ENCODE data around the gene DNAJC10. TPM values are rescaled to one million over a fixed set of nuclear protein-coding genes. Genes with fewer than 3 reads are reported as not detected.
"Not testable (repeated sequence)": the region's sequence is repeated elsewhere in the genome, so short reads cannot be mapped to it uniquely, and the experiment has no call there.

The DNAJC10 gene
- total RNA-seq, 2 donors from 2014 or later: 63.6 to 67.7 TPM

- no peak for ATAC-seq
- Mint-ChIP-seq H3K4me3 (no peak overlapping the region), H3K4me1 (ENCODE audit: low read depth in 2 of 2) (peaks cover 5 to 6% of the 10 kb centered on the region in 2 donors), H3K36me3 (peaks cover 28% of the 10 kb centered on the region), H3K27me3 (no peaks in the 10 kb centered on the region), H3K27ac (no peak overlapping the region), H3K9me3 (no peaks in the 10 kb centered on the region)
- no peak for DNase-seq (ENCODE audit: low spot score)
Observed at GRCh38 chr2:182733572-182733971, 17.5 kb downstream of the DNAJC10 start.

GRCh38 chr2:182736856-182737255 is 20.8 kb downstream of the DNAJC10 start:
- H3K9me3 Mint-ChIP-seq: not testable (repeated sequence)
- peaks cover 23% of the 10 kb centered on the region for H3K36me3 Mint-ChIP-seq

GRCh38 chr2:182740701-182741100 is 24.6 kb downstream of the DNAJC10 start:
- no peak overlapping the region for H3K4me3 Mint-ChIP-seq
- peaks cover 33% of the 10 kb centered on the region for H3K36me3 Mint-ChIP-seq
- no peak for ATAC-seq
- no peaks in the 10 kb centered on the region for H3K9me3 Mint-ChIP-seq
- H3K4me1 Mint-ChIP-seq (ENCODE audit: low read depth in 2 of 2): no peaks in the 10 kb centered on the region
- no peak overlapping the region for H3K27ac Mint-ChIP-seq
- no peaks in the 10 kb centered on the region for H3K27me3 Mint-ChIP-seq
- DNase-seq (ENCODE audit: low spot score): no peak

More at GRCh38 chr2:182736856-182737255, 20.8 kb downstream of the DNAJC10 start:
- not testable (repeated sequence) for H3K4me3 Mint-ChIP-seq; DNase-seq (ENCODE audit: low spot score); H3K27me3 Mint-ChIP-seq; ATAC-seq; H3K4me1 Mint-ChIP-seq (ENCODE audit: low read depth in 2 of 2); H3K27ac Mint-ChIP-seq

- ATAC-seq (no peak), DNase-seq (ENCODE audit: low spot score) (no peak)
- no peaks in the 10 kb centered on the region for H3K27me3 Mint-ChIP-seq
- no peaks in the 10 kb centered on the region for H3K4me1 Mint-ChIP-seq (ENCODE audit: low read depth in 2 of 2)
- no peak overlapping the region for H3K27ac Mint-ChIP-seq
- H3K36me3 Mint-ChIP-seq: peaks cover 33% of the 10 kb centered on the region
- no peaks in the 10 kb centered on the region for H3K9me3 Mint-ChIP-seq
- H3K4me3 Mint-ChIP-seq: no peak overlapping the region
Observed at GRCh38 chr2:182741620-182742019, 25.6 kb downstream of the DNAJC10 start.

- Mint-ChIP-seq H3K36me3 (peaks cover 31% of the 10 kb centered on the region), H3K4me3 (no peak overlapping the region), H3K4me1 (ENCODE audit: low read depth in 2 of 2) (no peaks in the 10 kb centered on the region), H3K27ac (no peak overlapping the region), H3K9me3 (no peaks in the 10 kb centered on the region), H3K27me3 (no peaks in the 10 kb centered on the region)
- DNase-seq (ENCODE audit: low spot score): no peak
- no peak for ATAC-seq
Observed at GRCh38 chr2:182744490-182744889, 28.4 kb downstream of the DNAJC10 start.

GRCh38 chr2:182745061-182745460 is 29.0 kb downstream of the DNAJC10 start:
- H3K4me3 Mint-ChIP-seq: no peak overlapping the region
- ATAC-seq: no peak

GRCh38 chr2:182745894-182746293 is 29.8 kb downstream of the DNAJC10 start:
- not testable (repeated sequence) for H3K4me1 Mint-ChIP-seq (ENCODE audit: low read depth in 2 of 2); H3K27ac Mint-ChIP-seq; H3K9me3 Mint-ChIP-seq; DNase-seq (ENCODE audit: low spot score); ATAC-seq; H3K4me3 Mint-ChIP-seq; H3K27me3 Mint-ChIP-seq
- H3K36me3 Mint-ChIP-seq: peaks cover 44% of the 10 kb centered on the region

More at GRCh38 chr2:182745061-182745460, 29.0 kb downstream of the DNAJC10 start:
- Mint-ChIP-seq H3K36me3 (peaks cover 36% of the 10 kb centered on the region), H3K4me1 (ENCODE audit: low read depth in 2 of 2) (peaks cover 0 to under 1% of the 10 kb centered on the region in 2 donors), H3K9me3 (no peaks in the 10 kb centered on the region), H3K27me3 (no peaks in the 10 kb centered on the region), H3K27ac (no peak overlapping the region)
- DNase-seq (ENCODE audit: low spot score): no peak

GRCh38 chr2:182754231-182754630 is 38.2 kb downstream of the DNAJC10 start:
- H3K27ac Mint-ChIP-seq: no peak overlapping the region
- H3K27me3 Mint-ChIP-seq: no peaks in the 10 kb centered on the region
- peaks cover 0 to 3% of the 10 kb centered on the region in 2 donors for H3K4me1 Mint-ChIP-seq (ENCODE audit: low read depth in 2 of 2)
- H3K9me3 Mint-ChIP-seq: no peaks in the 10 kb centered on the region
- DNase-seq (ENCODE audit: low spot score) (no peak), ATAC-seq (no peak)
- H3K4me3 Mint-ChIP-seq: no peak overlapping the region
- H3K36me3 Mint-ChIP-seq: peaks cover 33% of the 10 kb centered on the region

- no peaks in the 10 kb centered on the region for H3K27me3 Mint-ChIP-seq
- no peaks in the 10 kb centered on the region for H3K9me3 Mint-ChIP-seq
- no peak for DNase-seq (ENCODE audit: low spot score)
- H3K4me3 Mint-ChIP-seq: no peak overlapping the region
- H3K27ac Mint-ChIP-seq: no peak overlapping the region
- peaks cover 36% of the 10 kb centered on the region for H3K36me3 Mint-ChIP-seq
- H3K4me1 Mint-ChIP-seq (ENCODE audit: low read depth in 2 of 2): peaks cover 0 to 7% of the 10 kb centered on the region in 2 donors
- no peak for ATAC-seq
Observed at GRCh38 chr2:182758379-182758778, 42.3 kb downstream of the DNAJC10 start.

GRCh38 chr2:182761903-182762302 is 45.8 kb downstream of the DNAJC10 start:
- H3K27me3 Mint-ChIP-seq: no peaks in the 10 kb centered on the region
- no peak overlapping the region for H3K27ac Mint-ChIP-seq
- H3K4me1 Mint-ChIP-seq (ENCODE audit: low read depth in 2 of 2): peaks cover 0 to 7% of the 10 kb centered on the region in 2 donors
- H3K36me3 Mint-ChIP-seq: peaks cover 39% of the 10 kb centered on the region
- ATAC-seq (no peak), DNase-seq (ENCODE audit: low spot score) (no peak)
- no peaks in the 10 kb centered on the region for H3K9me3 Mint-ChIP-seq
- no peak overlapping the region for H3K4me3 Mint-ChIP-seq

GRCh38 chr2:182763311-182763912 is 47.4 kb downstream of the DNAJC10 start:
- Mint-ChIP-seq H3K4me3 (no peak overlapping the region), H3K27ac (no peak overlapping the region), H3K36me3 (peaks cover 41% of the 10 kb centered on the region), H3K9me3 (no peaks in the 10 kb centered on the region), H3K27me3 (no peaks in the 10 kb centered on the region), H3K4me1 (ENCODE audit: low read depth in 2 of 2) (peaks cover 0 to 7% of the 10 kb centered on the region in 2 donors)
- no peak for DNase-seq (ENCODE audit: low spot score)
- ATAC-seq: no peak

GRCh38 chr2:182766626-182767025 is 50.6 kb downstream of the DNAJC10 start:
- Mint-ChIP-seq H3K4me1 (ENCODE audit: low read depth in 2 of 2) (peaks cover 0 to 8% of the 10 kb centered on the region in 2 donors), H3K27me3 (no peaks in the 10 kb centered on the region), H3K36me3 (peaks cover 50% of the 10 kb centered on the region), H3K9me3 (peaks cover 6% of the 10 kb centered on the region), H3K27ac (no peak overlapping the region), H3K4me3 (no peak overlapping the region)
- ATAC-seq (no peak), DNase-seq (ENCODE audit: low spot score) (no peak)

GRCh38 chr2:182767578-182767977 is 51.5 kb downstream of the DNAJC10 start:
- Mint-ChIP-seq H3K27me3 (no peaks in the 10 kb centered on the region), H3K9me3 (peaks cover 13% of the 10 kb centered on the region), H3K36me3 (peaks cover 53% of the 10 kb centered on the region), H3K4me1 (ENCODE audit: low read depth in 2 of 2) (peaks cover 0 to 2% of the 10 kb centered on the region in 2 donors), H3K27ac (no peak overlapping the region), H3K4me3 (no peak overlapping the region)
- ATAC-seq (no peak), DNase-seq (ENCODE audit: low spot score) (no peak)

GRCh38 chr2:182768950-182769349 is 52.9 kb downstream of the DNAJC10 start:
- peaks cover 13% of the 10 kb centered on the region for H3K9me3 Mint-ChIP-seq
- H3K4me3 Mint-ChIP-seq; ATAC-seq; H3K4me1 Mint-ChIP-seq (ENCODE audit: low read depth in 2 of 2); H3K27me3 Mint-ChIP-seq; H3K27ac Mint-ChIP-seq; DNase-seq (ENCODE audit: low spot score): not testable (repeated sequence)
- H3K36me3 Mint-ChIP-seq: peaks cover 59% of the 10 kb centered on the region

- DNase-seq (ENCODE audit: low spot score): no peak
- ATAC-seq: no peak
- peaks cover 11% of the 10 kb centered on the region for H3K36me3 Mint-ChIP-seq
- H3K9me3 Mint-ChIP-seq: peaks cover 3% of the 10 kb centered on the region
- no peak overlapping the region for H3K4me3 Mint-ChIP-seq
- no peaks in the 10 kb centered on the region for H3K27me3 Mint-ChIP-seq
- H3K27ac Mint-ChIP-seq: no peak overlapping the region
- peaks cover 0 to 2% of the 10 kb centered on the region in 2 donors for H3K4me1 Mint-ChIP-seq (ENCODE audit: low read depth in 2 of 2)
Observed at GRCh38 chr2:182779323-182779722, 63.3 kb downstream of the DNAJC10 start.

All from natural killer cell treated with Interleukin-12 subunit alpha and Interleukin-12 subunit beta and Interleukin-15 and Interleukin-18, amount 100 ng/mL, for 72 hours (primary cell).